Activated CD4-positive, alpha-beta T cell treated with anti-CD3 and anti-CD28 coated beads, Interleukin-2, amount 50 U/mL, for 16 hours (primary cell): ENCODE measurements around the gene NCKAP5.

Experiments used
- DNase-seq: peaks from one replicate; pipeline ENCODE4 v3.0.0-alpha.2; 2020

Gene NCKAP5

DNA sequence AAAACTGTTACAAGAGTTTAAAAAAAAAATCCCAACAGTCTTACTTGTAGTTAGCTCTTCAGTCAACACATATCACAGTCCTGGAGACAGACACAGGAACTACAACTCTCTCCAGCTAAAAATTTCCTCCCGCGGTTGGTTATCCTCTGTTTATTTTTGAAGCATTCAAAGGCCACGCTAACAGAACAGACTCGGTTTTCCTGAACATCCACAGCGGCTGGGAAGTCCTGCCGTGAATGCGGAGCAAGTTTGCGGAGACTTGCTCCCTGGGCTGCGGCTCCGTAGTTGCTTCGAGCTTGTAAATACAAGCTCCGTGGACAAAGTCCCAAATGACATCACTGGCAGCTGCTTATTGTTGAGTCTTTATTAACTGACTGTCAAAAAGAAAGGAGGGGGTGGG, at the start of gene NCKAP5:
Gene NCKAP5 (minus strand): TSS at position 292 of the 400 bp plus-strand sequence. CDS start 50,937 bp downstream, outside the sequence.
- DNase-seq = no peak

DNA sequence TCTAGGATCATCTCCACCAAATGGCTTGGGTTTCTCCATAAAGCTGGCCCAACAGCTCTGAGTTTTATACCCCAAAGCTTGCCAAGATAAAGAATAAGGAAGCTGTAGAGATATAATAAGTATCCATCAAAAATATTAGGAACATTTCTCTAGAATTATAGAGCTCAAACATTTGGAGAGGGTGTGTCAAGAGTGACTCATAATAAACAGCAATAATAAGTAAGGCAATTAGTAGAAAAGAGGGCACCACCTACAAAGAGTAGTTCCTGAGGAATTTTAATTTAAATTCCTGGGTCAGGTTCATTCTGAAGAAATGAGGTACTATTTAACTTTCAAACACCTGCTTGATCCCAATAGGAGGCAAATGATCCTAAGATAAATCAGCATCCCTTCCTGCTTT, 41.4 kb upstream of the NCKAP5 start:
- DNase-seq = no peak

GRCh38 chr2:133608291-133608690, 40.0 kb upstream of the NCKAP5 start:
- DNase-seq = no peak

- no peak for DNase-seq
These were observed 39.4 kb upstream of the NCKAP5 start for GRCh38 chr2:133607679-133608078.

DNA sequence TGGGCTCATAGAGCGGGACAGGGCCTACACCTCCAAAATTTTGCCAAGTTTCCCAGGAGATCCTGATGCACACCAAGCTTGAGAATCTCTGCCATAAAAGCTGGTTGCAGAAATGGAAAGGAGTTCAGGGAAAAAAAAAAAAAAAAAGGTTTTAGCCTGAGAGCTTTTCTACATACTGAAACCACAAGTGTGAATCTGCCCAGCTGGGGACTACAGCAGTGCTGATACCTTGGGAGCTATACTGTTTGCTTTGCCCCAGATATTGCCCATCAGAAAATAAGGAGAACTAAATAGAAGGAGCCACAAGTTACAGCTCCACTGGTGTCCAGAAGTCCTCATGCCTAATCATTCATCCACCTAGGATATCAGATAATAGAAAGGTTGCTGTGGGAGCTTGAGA, 38.4 kb upstream of the NCKAP5 start:
- DNase-seq = no peak

DNA sequence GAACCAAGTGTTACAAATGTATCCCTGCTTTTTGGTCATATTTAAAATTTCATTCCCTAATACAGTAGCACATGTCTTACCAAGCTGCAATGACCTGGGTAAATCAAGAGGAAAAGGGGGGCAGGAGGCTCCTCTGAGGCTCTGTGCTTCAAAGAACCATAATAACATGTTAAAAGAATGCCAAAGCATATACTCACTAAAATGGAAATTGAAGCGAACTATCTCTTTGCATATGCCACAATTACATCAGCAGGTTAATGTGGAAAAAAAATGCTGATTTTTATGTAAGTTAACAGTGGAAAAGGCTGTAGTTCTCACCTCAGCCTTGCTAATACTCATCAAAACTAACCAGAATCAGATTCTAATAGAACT, 37.5 kb upstream of the NCKAP5 start:
- DNase-seq = no peak

GRCh38 chr2:133605011-133605765, 36.9 kb upstream of the NCKAP5 start:
- no peak for DNase-seq

GRCh38 chr2:133603109-133603508, 34.8 kb upstream of the NCKAP5 start:
- no peak for DNase-seq

DNA sequence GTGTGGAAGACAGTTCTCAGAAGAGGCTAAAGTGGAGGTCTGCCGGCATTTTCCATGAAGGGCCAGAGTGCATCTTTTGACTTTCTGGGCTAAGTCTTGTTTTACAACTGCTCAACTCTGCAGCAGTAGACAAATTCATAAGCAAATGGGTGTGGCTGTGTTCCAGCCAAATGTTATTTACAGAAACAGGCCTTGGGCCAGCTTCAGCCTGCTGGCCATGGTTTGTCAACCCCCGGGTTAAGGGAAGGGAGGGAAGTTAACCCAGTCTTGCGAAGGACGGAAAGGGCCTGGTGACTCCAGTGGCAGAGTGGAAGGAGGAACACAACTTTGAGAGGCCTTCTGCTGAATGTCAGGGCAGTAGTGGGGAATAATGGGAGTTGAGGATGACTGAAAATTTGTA, 34.3 kb upstream of the NCKAP5 start:
- no peak for DNase-seq

GRCh38 chr2:133600266-133600928, 32.1 kb upstream of the NCKAP5 start:
- no peak for DNase-seq

- no peak for DNase-seq
These were observed 31.5 kb upstream of the NCKAP5 start for GRCh38 chr2:133599811-133600210.

- DNase-seq = no peak
These were observed 31.0 kb upstream of the NCKAP5 start for GRCh38 chr2:133599211-133599803.

- no peak for DNase-seq
These were observed 30.5 kb upstream of the NCKAP5 start for GRCh38 chr2:133598769-133599168.

DNA sequence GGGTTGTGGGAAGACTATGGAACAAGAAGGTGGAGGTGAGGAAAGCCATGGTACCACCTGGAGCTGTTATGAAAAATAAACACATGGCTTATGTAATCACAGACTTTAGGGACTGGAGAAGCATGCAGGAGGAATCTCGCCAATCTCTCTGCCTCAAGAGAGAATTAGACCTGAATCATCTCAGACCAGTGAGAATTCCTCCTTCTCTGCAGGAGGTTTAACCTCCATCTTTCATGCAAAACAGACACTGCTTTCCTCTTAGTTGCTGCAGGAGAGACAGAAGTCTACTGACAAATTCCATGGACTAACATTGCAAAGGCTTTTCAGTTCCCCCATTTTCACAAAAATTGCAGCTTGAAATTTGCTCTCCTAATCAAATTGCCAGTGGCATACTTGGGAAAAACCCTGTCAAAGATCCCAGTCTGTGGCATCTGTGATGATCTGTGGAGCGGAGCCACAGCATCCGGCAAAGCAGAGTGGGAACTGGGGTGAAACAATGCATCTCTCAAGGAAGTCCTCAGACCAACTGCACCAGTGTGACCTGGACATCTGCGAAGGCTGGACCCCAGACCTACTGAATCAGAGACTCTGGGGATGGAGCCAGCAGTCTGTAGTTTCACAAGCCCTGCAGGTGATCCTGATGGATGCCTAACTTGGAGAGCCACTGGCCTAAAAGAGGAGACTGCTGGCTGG, 28.6 kb upstream of the NCKAP5 start:
- no peak for DNase-seq

DNA sequence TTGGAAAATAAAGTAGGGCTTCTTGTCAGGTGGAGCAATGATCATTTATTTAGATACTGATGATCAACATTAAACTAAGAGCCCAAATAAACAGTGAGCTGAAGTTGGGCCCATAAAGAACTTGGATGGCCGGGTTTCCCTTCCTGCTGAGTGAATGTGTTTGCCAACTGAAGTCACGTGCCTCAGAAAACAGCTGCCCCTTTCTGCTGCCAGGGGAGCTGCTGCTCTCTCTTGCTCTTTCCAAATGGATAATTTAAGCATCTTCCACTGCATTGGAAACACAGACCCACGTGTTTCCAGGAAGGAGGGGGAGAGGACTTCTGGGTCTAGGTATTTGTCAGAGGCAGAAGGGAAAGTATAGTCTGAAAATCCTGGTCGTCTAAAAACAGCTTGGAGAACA, 22.9 kb upstream of the NCKAP5 start:
- no peak for DNase-seq

DNA sequence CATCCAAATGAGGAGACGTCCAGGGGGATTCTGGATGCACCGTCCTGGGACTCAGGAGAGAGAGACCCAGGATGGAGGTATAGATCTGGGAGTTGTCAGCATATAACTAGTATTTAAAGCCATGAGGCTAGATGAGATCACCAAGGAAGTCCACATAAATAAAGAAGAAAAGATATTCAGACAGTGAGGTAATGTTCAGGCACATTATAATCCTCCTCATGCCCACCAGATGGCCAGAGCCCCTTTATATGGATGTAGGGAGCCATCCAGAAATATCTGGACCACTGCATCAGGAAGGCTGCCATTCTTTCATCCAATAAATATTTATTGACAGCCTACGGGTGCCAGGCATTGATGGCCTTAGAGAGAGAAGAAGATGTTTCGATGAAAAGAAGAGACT, 21.2 kb upstream of the NCKAP5 start:
- DNase-seq = no peak

DNA sequence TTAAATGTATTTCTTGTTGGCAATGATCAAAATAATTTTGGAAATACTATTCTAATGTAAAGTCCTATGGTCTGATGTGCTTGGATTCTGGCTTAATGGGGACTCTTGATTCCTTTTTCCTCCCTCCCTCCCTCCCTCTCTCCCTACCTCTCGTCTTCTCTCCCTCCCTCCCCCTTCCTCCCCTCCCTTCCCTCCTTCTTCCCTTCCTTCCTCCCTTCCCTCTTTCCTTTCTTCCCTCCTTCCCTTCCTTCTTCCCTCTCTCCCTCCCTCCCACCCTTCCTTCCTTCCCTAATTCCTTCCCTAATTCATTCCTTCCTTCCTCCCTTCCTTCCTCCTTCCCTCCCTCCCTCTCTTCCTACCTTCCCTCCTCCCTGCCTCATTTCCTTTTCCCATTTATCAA, 19.9 kb upstream of the NCKAP5 start:
- DNase-seq = no peak

- no peak for DNase-seq
These were observed 18.7 kb upstream of the NCKAP5 start for GRCh38 chr2:133586978-133587377.

DNA sequence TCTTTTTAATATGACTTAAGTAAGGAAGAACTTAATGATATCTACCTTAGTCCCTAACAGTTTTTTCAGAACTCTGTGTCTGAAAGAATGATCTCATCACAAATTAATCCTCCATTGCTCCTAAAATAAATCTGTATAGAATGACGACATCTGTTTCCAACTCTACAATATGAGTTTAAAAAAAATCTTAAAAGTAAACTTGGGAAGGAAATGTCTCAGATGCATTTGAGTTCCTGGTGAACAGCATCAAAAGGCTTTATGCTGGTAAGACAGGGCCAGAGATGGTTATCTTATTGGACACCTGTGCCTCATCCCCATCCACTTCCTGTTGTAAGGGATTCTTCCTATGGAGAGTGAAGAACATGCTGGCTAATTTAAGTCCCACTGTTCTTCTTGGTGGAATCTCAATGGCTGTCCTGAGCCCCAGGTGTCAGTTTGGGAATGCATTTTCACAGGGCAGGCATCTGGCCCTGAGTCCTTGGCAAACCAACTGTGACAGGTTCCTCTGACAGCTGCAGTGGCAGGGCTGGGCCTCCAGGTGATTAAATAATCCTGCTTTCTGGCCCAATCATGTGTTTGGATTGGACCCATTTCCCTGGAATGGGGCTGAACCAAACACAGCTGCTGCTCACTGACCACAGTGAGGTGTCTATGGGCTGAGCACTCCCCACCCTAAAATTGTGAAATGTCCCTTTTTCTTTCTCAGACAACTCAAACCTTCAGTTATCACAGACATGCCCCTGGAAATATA, 12.9 kb upstream of the NCKAP5 start:
- no peak for DNase-seq

- DNase-seq = no peak
These were observed 11.0 kb upstream of the NCKAP5 start for GRCh38 chr2:133579274-133579673.

DNA sequence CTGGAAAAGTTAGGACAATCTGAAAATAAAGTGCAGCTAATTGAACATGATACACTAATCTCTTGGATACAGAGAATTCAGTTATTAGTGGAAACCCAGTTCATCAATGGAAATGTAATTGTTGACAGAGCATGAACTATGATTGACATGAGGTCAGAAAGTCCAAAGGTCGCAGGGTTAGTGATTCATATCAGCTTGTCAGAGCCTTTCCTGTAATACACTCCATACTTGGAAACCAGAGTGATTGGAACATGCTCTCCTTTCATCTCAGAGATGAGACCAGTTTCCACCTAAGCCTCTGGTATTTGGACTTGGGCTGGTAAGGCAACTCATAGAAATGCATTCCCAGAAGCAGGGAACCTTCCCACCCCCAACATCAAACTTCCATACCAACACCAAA, 8.5 kb upstream of the NCKAP5 start:
- no peak for DNase-seq

- DNase-seq = no peak
These were observed 6.4 kb upstream of the NCKAP5 start for GRCh38 chr2:133574620-133575019.

DNA sequence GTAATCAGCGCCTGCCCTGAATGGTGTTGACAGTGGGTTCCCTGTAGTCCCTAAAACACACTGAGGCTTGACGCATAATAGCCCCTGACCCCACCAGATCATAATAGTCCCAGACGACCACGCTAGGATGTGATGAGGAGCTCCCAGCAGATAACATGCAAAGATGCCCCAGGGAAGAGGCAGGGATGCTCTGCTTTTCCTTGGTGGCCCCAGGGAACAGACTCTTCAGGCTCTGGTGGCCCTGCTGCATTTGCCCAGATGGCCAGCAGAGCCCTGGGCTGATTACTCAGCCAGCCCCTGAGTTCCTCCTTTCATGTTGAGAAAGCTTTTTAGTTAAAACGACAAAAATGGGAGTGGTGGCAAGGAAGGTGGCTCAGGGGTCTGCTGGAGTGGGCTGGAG, 5.9 kb upstream of the NCKAP5 start:
- no peak for DNase-seq
